ENCODE results near the gene RNF157.

The RNF157 gene

GRCh38 chr17:76160896-76161528, 79.3 kb downstream of the RNF157 start:
- no peak for DNase-seq (ENCODE audit: low read depth in 1 of 2, low spot score in 1 of 2)

DNA sequence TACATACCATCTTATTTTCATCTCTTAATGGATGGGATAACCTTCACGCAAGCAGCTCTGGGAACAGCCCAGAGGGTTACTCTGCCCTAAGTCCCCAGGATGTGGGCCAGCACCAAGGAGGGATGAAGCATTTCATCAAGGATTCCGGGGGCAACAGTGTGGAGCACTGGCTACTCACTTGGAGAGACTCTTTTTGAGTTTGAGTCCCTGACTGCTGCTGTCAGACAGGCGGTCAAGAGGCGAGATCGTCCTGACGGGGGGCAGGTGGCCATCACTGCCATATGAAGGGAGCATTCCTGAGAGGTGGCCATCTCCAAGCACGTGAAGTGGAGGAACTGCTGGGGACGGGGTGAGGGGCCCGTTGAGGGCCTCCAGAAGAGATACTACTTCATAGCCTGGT, 81.1 kb downstream of the RNF157 start:
- no peak for DNase-seq (ENCODE audit: low read depth in 1 of 2, low spot score in 1 of 2)

GRCh38 chr17:76157759-76158158, 82.5 kb downstream of the RNF157 start:
- no peak for DNase-seq (ENCODE audit: low read depth in 1 of 2, low spot score in 1 of 2)

- no peak for DNase-seq (ENCODE audit: low read depth in 1 of 2, low spot score in 1 of 2)
These were observed 83.7 kb downstream of the RNF157 start for GRCh38 chr17:76156662-76156991.

DNA sequence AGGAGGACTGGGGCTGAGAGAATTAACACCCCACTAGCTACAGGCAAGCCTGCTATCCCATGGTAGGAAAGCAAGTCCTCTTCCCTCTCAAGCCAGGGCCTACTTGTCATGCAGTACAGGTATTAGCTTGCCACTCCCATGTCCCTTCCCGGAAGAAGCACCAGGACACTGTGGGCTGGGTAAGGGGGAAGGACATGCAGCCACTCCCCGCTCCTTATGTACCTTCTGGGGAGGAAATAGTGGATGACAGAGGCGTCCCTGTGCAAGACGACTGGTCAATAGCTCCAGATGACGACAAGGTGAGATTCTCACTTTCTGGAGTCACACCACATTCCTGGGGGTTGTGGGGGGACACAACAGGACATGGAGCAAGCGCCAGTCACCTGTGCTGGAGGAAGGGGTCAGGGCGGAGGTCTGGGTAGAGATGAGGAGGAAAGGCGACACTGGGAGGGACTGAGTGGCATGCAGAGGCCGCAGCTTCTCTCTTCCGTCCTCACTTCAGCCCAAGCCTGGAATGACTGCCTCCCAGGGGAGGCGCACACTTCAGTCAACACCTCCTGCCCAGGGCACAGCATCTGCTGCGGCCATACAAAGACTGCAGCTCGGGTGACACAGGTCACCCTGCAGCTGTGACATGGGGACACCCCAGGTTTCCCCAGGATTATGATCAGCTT, 84.2 kb downstream of the RNF157 start:
- no peak for DNase-seq (ENCODE audit: low read depth in 1 of 2, low spot score in 1 of 2)

DNA sequence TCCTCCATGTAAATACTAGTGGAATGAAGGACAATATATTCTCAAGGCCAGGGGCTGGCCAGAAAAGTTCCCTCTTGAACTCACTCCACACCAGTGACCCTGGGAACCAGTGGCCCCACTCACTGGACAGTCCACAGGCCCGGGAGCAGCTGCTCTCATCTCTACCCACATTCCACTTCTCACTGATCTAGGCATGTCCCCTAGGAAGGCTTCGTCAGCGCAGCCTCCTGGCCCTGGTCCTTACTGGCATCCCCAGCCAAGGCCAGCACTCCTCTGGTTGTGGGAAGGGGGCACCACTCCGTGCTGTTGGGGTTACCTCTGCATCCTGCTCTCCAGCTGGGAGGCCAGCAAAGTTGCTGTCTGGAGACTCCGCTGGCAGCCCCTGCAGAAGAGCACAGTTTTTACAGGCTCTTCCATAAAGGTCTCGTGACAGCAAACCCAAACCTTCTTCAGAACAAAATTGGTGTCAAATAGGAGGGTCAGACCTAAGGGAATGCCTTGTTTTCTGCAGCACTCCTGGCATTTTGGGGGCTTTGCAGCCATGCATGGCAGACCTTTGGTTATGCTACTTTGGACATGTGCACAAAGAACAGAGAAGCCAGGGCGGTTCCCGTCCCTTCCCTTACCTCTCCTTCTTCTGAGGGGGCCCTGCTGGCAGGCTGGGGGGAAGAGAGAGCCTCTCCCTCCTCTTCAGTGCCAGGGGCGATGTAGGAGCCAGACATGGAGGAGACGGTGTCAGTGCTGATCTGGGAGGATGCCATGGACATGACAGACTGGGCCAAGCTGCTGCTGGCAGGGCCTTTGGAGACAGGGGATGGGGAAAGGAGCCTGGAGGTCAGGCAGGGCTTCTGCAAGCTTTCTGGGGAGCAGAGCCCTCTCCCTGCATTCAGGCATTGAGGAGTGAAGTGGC, 85.1 kb downstream of the RNF157 start:
- no peak for DNase-seq (ENCODE audit: low read depth in 1 of 2, low spot score in 1 of 2)

DNA sequence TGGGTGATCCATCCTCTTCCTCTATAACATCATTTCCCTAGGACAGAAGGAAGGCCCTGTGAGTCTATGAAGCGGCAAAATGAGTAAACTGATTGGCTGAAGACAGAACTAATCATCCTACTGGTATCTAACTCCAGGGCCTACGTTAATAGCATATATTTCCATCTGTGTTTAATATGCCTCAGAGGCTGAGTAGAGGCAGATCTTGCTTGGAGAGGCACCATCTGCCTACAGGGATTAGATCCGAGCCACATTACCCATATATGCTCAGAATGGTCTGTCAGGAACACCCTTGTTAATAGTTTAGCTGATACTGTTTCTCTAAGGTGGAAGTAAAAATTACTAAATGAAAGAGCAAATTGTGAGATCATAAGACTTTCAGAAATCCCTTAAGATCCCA, 86.0 kb downstream of the RNF157 start:
- DNase-seq (ENCODE audit: low read depth in 1 of 2, low spot score in 1 of 2), result no peak

- DNase-seq (ENCODE audit: low read depth in 1 of 2, low spot score in 1 of 2), result no peak
These were observed 86.7 kb downstream of the RNF157 start for GRCh38 chr17:76153640-76154039.

- DNase-seq (ENCODE audit: low read depth in 1 of 2, low spot score in 1 of 2), result no peak
These were observed 87.1 kb downstream of the RNF157 start for GRCh38 chr17:76153202-76153601.

GRCh38 chr17:76152591-76152990, 87.7 kb downstream of the RNF157 start:
- DNase-seq (ENCODE audit: low read depth in 1 of 2, low spot score in 1 of 2), result no peak

- no peak for DNase-seq (ENCODE audit: low read depth in 1 of 2, low spot score in 1 of 2)
These were observed 88.3 kb downstream of the RNF157 start for GRCh38 chr17:76151896-76152454.

GRCh38 chr17:76150712-76151622, 89.3 kb downstream of the RNF157 start:
- no peak for DNase-seq (ENCODE audit: low read depth in 1 of 2, low spot score in 1 of 2)

GRCh38 chr17:76149214-76149613, 91.1 kb downstream of the RNF157 start:
- no peak for DNase-seq (ENCODE audit: low read depth in 1 of 2, low spot score in 1 of 2)

DNA sequence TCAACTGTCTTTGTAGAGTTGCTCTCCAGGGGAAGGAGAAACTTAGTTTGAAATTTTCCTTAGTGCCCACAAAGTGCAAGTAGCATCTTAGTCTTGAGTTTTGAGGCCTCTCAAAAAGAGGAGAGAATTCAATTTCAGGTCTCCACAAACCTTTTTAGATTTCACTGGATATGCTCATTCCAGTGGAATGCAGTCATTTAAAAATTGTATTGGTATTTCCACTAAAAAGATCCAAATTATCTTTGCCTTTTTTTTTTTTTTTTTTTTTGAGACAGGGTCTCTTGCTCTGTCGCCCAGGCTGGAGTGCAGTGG, 92.3 kb downstream of the RNF157 start:
- no peak for DNase-seq (ENCODE audit: low read depth in 1 of 2, low spot score in 1 of 2)

- no peak for DNase-seq (ENCODE audit: low read depth in 1 of 2, low spot score in 1 of 2)
These were observed 92.9 kb downstream of the RNF157 start for GRCh38 chr17:76147211-76148014.

DNA sequence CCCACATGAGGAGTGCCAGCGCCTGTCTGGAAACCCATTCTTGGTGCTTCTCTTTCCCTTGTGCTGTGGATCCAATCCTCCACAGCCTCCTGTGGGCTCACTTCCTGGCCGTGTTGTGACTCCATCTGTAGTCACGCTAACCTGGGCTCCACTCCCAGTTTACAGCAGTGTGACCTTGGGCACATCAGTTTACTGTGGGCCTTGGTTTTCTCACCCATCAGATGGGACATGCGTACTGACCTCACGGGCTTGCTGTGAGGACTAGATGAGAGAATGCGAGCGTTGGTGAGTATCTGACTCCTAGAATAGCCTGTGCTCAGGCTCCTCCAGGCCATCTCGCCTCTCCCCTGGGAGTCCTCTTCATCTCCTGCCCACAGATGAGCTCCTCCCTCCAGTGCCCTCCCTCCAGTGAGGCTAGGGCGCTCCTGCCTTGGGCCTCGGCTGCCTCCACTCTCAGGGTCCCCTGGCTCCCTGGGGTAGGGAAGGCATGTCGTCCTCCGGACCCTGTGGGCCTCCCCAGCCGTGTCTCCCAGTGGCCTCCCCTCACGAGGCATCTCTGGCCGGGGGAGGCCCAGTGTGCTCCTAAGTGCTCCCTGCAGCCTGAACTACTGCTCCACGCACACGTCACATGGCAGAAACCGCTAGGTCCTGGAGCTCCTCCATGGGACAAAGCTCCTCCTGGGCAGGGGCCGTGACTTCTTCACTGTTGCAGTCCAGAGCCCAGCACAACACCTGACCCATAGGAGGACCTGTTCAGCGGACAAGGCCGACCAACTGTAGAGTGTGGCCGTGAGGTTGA, 94.0 kb downstream of the RNF157 start:
- no peak for DNase-seq (ENCODE audit: low read depth in 1 of 2, low spot score in 1 of 2)

DNA sequence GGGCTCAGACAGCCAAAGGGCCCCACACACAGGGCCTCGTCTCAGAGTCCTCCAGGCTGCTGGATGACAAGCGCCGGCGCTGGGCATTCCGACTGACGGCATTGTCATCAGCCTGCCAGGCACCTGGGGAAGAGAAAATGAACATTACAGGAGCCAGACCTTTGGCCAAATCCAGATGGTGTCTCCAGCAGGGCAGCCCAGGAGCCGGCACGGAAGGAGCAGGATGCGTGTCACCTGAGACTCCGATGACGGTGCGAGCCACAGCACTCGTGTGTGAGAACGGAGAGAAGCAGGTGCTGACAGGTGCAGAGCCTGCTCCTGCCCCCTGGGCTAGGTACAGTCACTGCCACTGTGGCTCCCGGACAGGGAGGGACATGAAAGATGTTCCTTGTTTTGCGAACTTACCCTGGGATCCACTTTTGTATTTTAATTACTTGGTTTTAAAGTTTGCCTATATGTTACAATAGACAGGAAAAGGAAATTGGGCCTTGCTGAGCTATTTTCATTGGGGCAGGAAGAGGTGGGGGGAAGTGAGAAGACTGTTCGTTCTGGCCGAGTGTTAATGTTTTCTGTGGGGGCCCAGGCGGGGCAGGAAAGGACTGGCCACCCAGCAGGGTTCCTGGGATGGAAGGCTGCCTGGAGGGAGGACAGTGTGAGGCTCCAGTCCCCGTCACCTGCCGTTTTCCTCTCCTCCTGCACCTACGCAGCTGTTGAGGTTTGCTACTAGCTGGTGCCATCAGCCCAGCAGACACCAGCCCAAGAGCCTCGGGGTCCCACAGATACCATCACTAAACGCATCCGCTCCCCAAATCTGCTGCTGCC, 94.9 kb downstream of the RNF157 start:
- DNase-seq (ENCODE audit: low read depth in 1 of 2, low spot score in 1 of 2), result no peak

- no peak for DNase-seq (ENCODE audit: low read depth in 1 of 2, low spot score in 1 of 2)
These were observed 97.7 kb downstream of the RNF157 start for GRCh38 chr17:76142585-76143041.

All from stimulated activated CD4-positive, alpha-beta T cell treated with anti-CD3 and anti-CD28 coated beads, Interleukin-15, amount 100 ng/mL, for 1 hour (primary cell).